Endothelial cell of umbilical vein (primary cell): ENCODE results near the gene CCL11. TPM values are rescaled to one million over a fixed set of nuclear protein-coding genes. Genes with fewer than 3 reads are reported as not detected.

ENCODE experiments used
- BruUV-seq: library from RNA; stranded (reverse); fragments of 400-500 nt; replicated peaks from 2 replicates; lab custom pipeline; 2021; lab: Mats Ljungman, UMichigan
- CTCF ChIA-PET: fragments of 300-600, 350-600 bp; sonication (Branson Sonifier 250); formaldehyde crosslinking; loops from one replicate; lab custom pipeline; 2021; ENCODE audit warnings: antibody characterized with exemption, inconsistent platforms; lab: Charles Lee
- POLR2A ChIA-PET: fragments of 300-600, 350-600 bp; sonication (Branson Sonifier 250); formaldehyde crosslinking; loops from one replicate; lab custom pipeline; 2021; ENCODE audit warnings: antibody characterized with exemption, inconsistent platforms; lab: Charles Lee
- DNase-seq: peaks from one replicate; pipeline ENCODE4 v3.0.0-alpha.2; 2011; ENCODE audit warnings: low read depth, low spot score
- FAIRE-seq: peaks from 2 replicates; lab custom pipeline; 2011; peaks lifted over from hg19 to GRCh38; lab: Jason Lieb, UNC
- H2AFZ ChIP-seq: 2 replicates; pipeline ENCODE4 v1.6.0; 2012; ENCODE audit warnings: low read depth, low read length, control low read depth, inconsistent platforms
- H3K27ac ChIP-seq: 2 replicates; pipeline ENCODE4 v1.5.1; 2011; ENCODE audit warnings: low read depth, mild to moderate bottlenecking, control low read depth, low read length, moderate library complexity; ENCODE audit not compliant: insufficient read depth
- H3K27me3 ChIP-seq, 2 experiments: 2 replicates each; pipeline versions ENCODE4 v1.6.0 to v1.6.1; 2011; ENCODE audit warnings: low read length in 2 of 2, mixed read lengths in 1 of 2; ENCODE audit not compliant: control insufficient read depth in 2 of 2, insufficient read depth in 2 of 2
- H3K36me3 ChIP-seq, 2 experiments: 2 replicates in 1 of 2; 3 replicates in 1 of 2; pipeline ENCODE4 v1.5.1; 2011; ENCODE audit warnings: low read length in 2 of 2, mild to moderate bottlenecking in 1 of 2, moderate library complexity in 1 of 2; ENCODE audit not compliant: control insufficient read depth in 2 of 2, insufficient read depth in 2 of 2; ENCODE audit errors: extremely low read depth in 1 of 2
- H3K4me1 ChIP-seq: 3 replicates; pipeline ENCODE4 v1.5.1; 2011; ENCODE audit warnings: mild to moderate bottlenecking, low read length; ENCODE audit not compliant: control insufficient read depth, insufficient read depth; ENCODE audit errors: extremely low read depth
- H3K4me2 ChIP-seq: 2 replicates; pipeline ENCODE4 v1.6.1; 2011; ENCODE audit warnings: low read length, control low read depth, mixed read lengths; ENCODE audit not compliant: insufficient read depth
- H3K4me3 ChIP-seq, 3 experiments: fragments of 200-600 bp in 1 of 3; sonication (generic), shearing (Covaris generic) in 1 of 3; replicated peaks in 1 of 3; 2 replicates each; pipeline ENCODE4 v1.5.1; 2011 to 2016; ENCODE audit warnings: control low read depth in 3 of 3, low read length in 3 of 3, mild to moderate bottlenecking in 2 of 3, inconsistent platforms in 1 of 3, low read depth in 1 of 3, moderate library complexity in 1 of 3; ENCODE audit not compliant: insufficient read depth in 1 of 3
- H3K79me2 ChIP-seq: 2 replicates; pipeline ENCODE4 v1.6.0; 2012; ENCODE audit warnings: low read length, inconsistent platforms; ENCODE audit not compliant: control insufficient read depth, insufficient read depth
- H3K9ac ChIP-seq: replicated peaks from 2 replicates; pipeline ENCODE3; 2011; ENCODE audit warnings: low read length, control low read depth; ENCODE audit not compliant: insufficient read depth; ENCODE audit errors: extremely low read depth
- H3K9me1 ChIP-seq: replicated peaks from 3 replicates; pipeline ENCODE4 v1.6.0; 2011; ENCODE audit warnings: mild to moderate bottlenecking, low read length; ENCODE audit not compliant: control insufficient read depth, insufficient read depth; ENCODE audit errors: extremely low read depth
- H3K9me3 ChIP-seq: replicated peaks from 2 replicates; pipeline ENCODE4 v1.5.1; 2012; ENCODE audit warnings: low read length, inconsistent platforms; ENCODE audit not compliant: control insufficient read depth, insufficient read depth
- H4K20me1 ChIP-seq: replicated peaks from 2 replicates; pipeline ENCODE3; 2011; ENCODE audit warnings: mild to moderate bottlenecking, low read length; ENCODE audit not compliant: control insufficient read depth, insufficient read depth; ENCODE audit errors: extremely low read depth
- EZH2 ChIP-seq: IDR thresholded peaks from 2 replicates; pipeline ENCODE4 v1.6.1; 2012; ENCODE audit warnings: borderline replicate concordance, low read depth, mild to moderate bottlenecking, moderate library complexity, low read length, inconsistent platforms; ENCODE audit not compliant: severe bottlenecking
- FOS ChIP-seq: IDR thresholded peaks from 2 replicates; pipeline ENCODE4 v1.6.1; 2011; ENCODE audit warnings: mild to moderate bottlenecking, low read length, moderate library complexity, borderline replicate concordance; ENCODE audit not compliant: insufficient read depth
- GATA2 ChIP-seq: IDR thresholded peaks from 2 replicates; pipeline ENCODE4 v1.7.0; 2011; ENCODE audit warnings: low read depth, mild to moderate bottlenecking, moderate library complexity, mixed read lengths, low read length; ENCODE audit not compliant: insufficient read length, insufficient read depth
- JUN ChIP-seq: IDR thresholded peaks from 2 replicates; pipeline ENCODE4 v1.6.1; 2011; ENCODE audit warnings: borderline replicate concordance, low read depth; ENCODE audit not compliant: insufficient read length, insufficient read depth
- MYC ChIP-seq: IDR thresholded peaks from one replicate; pipeline ENCODE4 v1.6.1; 2011; ENCODE audit warnings: mild to moderate bottlenecking, low read depth, low read length
- POLR2A ChIP-seq: IDR thresholded peaks from 2 replicates; pipeline ENCODE4 v1.6.1; 2012; ENCODE audit warnings: low read depth, mild to moderate bottlenecking, control low read depth, low read length
- POLR2AphosphoS5 ChIP-seq: IDR thresholded peaks from 2 replicates; pipeline ENCODE4 v1.6.1; 2012; ENCODE audit warnings: low read depth, mild to moderate bottlenecking, control low read depth, low read length, moderate library complexity; ENCODE audit not compliant: insufficient read depth
- dilution Hi-C: fragments of 300-500 bp; cut with MboI; formaldehyde crosslinking; loops from one replicate; pipeline ENCODE4 v1.15.0; 2019; ENCODE audit warnings: low sequenced_read_pairs; ENCODE audit not compliant: extremely low pct_ligation_motif_present
- intact Hi-C: fragments of 100-400 bp; cut with micrococcal nuclease; formaldehyde crosslinking; loops from one replicate; pipeline ENCODE4 v1.10.0; 2022
- polyA plus RNA-seq, 4 experiments: library from polyadenylated mRNA; depleted of rRNA in 3 of 4; stranded (reverse) in 3 of 4; unstranded in 1 of 4; fragments of >200 nt; gene quantifications; 2 replicates each; pipeline versions ENCODE4 v1.2.1 to v1.2.3, GENCODE V29; 2011 to 2012; ENCODE audit warnings: missing spikeins in 1 of 4
- total RNA-seq: library from RNA; stranded (reverse); gene quantifications from 2 replicates; pipeline ENCODE4 v1.2.3, GENCODE V29; 2021
- TF ChIP-seq, protein P1 (sequence below): IDR thresholded peaks from 2 replicates; pipeline ENCODE4 v1.6.1; 2011; ENCODE audit not compliant: insufficient read depth, insufficient read length
- TF ChIP-seq, protein P2 (sequence below), 2 donors: IDR thresholded peaks; 1 replicate in 1 of 2; 2 replicates in 1 of 2; pipeline ENCODE4 v1.5.1; 2011; ENCODE audit warnings: low read length in 2 of 2, mild to moderate bottlenecking in 2 of 2, moderate library complexity in 2 of 2, control low read depth in 1 of 2, inconsistent platforms in 1 of 2, low read depth in 1 of 2; ENCODE audit not compliant: insufficient read depth in 1 of 2; ENCODE audit errors: extremely low read depth in 1 of 2

Gene CCL11
- total and polyA plus RNA-seq, 2 donors (not counting 3 experiments of a cell fraction or from before 2014, with no cell fraction given): not detected

DNA sequence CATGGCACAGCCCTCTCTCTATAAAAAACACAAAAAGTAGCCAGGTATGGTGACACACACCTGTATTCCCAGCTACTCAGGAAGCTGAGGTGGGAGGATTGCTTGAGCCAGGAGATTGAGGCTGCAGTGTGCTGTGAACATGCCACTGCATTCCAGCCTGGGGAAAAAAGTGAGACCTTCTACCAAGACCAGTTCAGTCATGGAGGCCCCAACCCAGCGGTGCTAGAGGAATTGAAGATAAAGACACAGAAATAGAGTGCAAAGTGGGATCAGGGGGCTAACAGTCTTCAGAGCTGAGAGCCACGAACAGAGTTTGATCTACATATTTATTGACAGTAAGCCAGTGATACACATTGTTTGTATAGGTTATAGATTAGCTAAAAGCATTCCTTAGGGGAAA lies 18.1 kb downstream of the CCL11 start:
- POLR2A ChIA-PET: no interaction called here
- dilution Hi-C loops: loop anchor here (25.0 kb wide), 1 partner anchor 91 kb away; no protein-coding TSS in a partner anchor
- TF ChIP-seq POLR2AphosphoS5: no peak
- TF ChIP-seq, protein P1, sequence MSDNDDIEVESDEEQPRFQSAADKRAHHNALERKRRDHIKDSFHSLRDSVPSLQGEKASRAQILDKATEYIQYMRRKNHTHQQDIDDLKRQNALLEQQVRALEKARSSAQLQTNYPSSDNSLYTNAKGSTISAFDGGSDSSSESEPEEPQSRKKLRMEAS: no peak
- TF ChIP-seq MYC: no peak
- TF ChIP-seq JUN: no peak
- no peak for TF ChIP-seq EZH2
- TF ChIP-seq, protein P2, sequence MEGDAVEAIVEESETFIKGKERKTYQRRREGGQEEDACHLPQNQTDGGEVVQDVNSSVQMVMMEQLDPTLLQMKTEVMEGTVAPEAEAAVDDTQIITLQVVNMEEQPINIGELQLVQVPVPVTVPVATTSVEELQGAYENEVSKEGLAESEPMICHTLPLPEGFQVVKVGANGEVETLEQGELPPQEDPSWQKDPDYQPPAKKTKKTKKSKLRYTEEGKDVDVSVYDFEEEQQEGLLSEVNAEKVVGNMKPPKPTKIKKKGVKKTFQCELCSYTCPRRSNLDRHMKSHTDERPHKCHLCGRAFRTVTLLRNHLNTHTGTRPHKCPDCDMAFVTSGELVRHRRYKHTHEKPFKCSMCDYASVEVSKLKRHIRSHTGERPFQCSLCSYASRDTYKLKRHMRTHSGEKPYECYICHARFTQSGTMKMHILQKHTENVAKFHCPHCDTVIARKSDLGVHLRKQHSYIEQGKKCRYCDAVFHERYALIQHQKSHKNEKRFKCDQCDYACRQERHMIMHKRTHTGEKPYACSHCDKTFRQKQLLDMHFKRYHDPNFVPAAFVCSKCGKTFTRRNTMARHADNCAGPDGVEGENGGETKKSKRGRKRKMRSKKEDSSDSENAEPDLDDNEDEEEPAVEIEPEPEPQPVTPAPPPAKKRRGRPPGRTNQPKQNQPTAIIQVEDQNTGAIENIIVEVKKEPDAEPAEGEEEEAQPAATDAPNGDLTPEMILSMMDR (IDR thresholded peaks at IDR 0.05; ENCODE audit: extremely low read depth in 1 of 2, insufficient read depth in 1 of 2, low read depth in 1 of 2, low read length in 2 of 2): no peak
- TF ChIP-seq FOS: no peak
- TF ChIP-seq GATA2: no peak
- TF ChIP-seq POLR2A: no peak

More for the DNA sequence above, 18.1 kb downstream of the CCL11 start:
- Histone ChIP-seq H3K4me2 (no peak overlapping the region), H2AFZ (no peak overlapping the region), H3K4me3 (no peak overlapping the region), H3K27me3 (peaks cover 9% of the 10 kb centered on the region in 2 experiments), H3K4me1 (peaks cover 7% of the 10 kb centered on the region), H3K9me1 (no peaks in the 10 kb centered on the region), H4K20me1 (no peaks in the 10 kb centered on the region), H3K9ac (no peak overlapping the region), H3K79me2 (no peaks in the 10 kb centered on the region), H3K36me3 (no peaks in the 10 kb centered on the region), H3K9me3 (no peaks in the 10 kb centered on the region), H3K27ac (no peak overlapping the region)
- no peak for FAIRE-seq
- DNase-seq: no peak
- CTCF ChIA-PET: interaction anchor here (5.4 to 11.1 kb wide), 2 partner anchors 58 to 103 kb away, joined by 60 to 179 read pairs; partner anchors contain the start of gene CCL1
- BruUV-seq: no TSS peak
- intact Hi-C loops: no loop called here
